CD4-positive, alpha-beta T cell (primary cell): ENCODE results near the gene MBTPS1. TPM values are rescaled to one million over a fixed set of nuclear protein-coding genes. Genes with fewer than 3 reads are reported as not detected.

Source experiments
- ATAC-seq: fragments of 200-7000 bp; cut with Tn5 transposase; one replicate; pipeline ENCODE4 v1.10.0; 2022; ENCODE audit warnings: mild to moderate bottlenecking; ENCODE audit not compliant: poor library complexity
- CTCF ChIA-PET: fragments of 350-600 bp; sonication (Branson Sonifier 250); formaldehyde crosslinking; loops from one replicate; lab custom pipeline; 2021; ENCODE audit warnings: antibody characterized with exemption, inconsistent platforms; lab: Charles Lee
- POLR2A ChIA-PET: fragments of 350-600 bp; sonication (Branson Sonifier 250); formaldehyde crosslinking; loops from one replicate; lab custom pipeline; 2021; ENCODE audit warnings: antibody characterized with exemption, inconsistent platforms; lab: Charles Lee
- DNase-seq, 14 experiments: peaks; one replicate each; pipeline ENCODE4 v3.0.0-alpha.2; 2013 to 2020; ENCODE audit warnings: mixed read lengths in 2 of 14
- H3K27ac ChIP-seq, 2 donors: one replicate each; pipeline versions ENCODE4 v1.5.1 to v1.7.0; 2013; ENCODE audit warnings: low read length in 2 of 2, low read depth in 1 of 2, mild to moderate bottlenecking in 1 of 2
- H3K27me3 ChIP-seq, 2 experiments: 1 replicate in 1 of 2; 2 replicates in 1 of 2; pipeline versions ENCODE4 v1.6.1 to v1.7.0; 2013; ENCODE audit warnings: low read length in 2 of 2, control low read depth in 1 of 2, mild to moderate bottlenecking in 1 of 2, moderate library complexity in 1 of 2; ENCODE audit not compliant: insufficient read depth in 2 of 2, control insufficient read depth in 1 of 2
- H3K36me3 ChIP-seq: one replicate; pipeline ENCODE4 v1.6.1; 2013; ENCODE audit warnings: low read length, control low read depth; ENCODE audit not compliant: insufficient read depth
- H3K4me1 ChIP-seq: one replicate; pipeline ENCODE4 v1.6.1; 2013; ENCODE audit warnings: low read length, control low read depth; ENCODE audit not compliant: insufficient read depth
- H3K4me3 ChIP-seq: one replicate; pipeline ENCODE4 v1.5.1; 2013; ENCODE audit warnings: mild to moderate bottlenecking, low read length, moderate library complexity
- H3K9me3 ChIP-seq, 2 experiments: 1 replicate in 1 of 2; 2 replicates in 1 of 2; pipeline versions ENCODE4 v1.6.1 to v1.7.0; 2013; ENCODE audit warnings: low read length in 2 of 2, mild to moderate bottlenecking in 2 of 2, control low read depth in 1 of 2, moderate library complexity in 1 of 2; ENCODE audit not compliant: control insufficient read depth in 1 of 2, insufficient read depth in 1 of 2
- H3K27ac Mint-ChIP-seq: one replicate; pipeline ENCODE4 v1.8.0; 2020; ENCODE audit warnings: mixed read lengths
- H3K27me3 Mint-ChIP-seq: one replicate; pipeline ENCODE4 v1.8.0; 2021; ENCODE audit warnings: mixed read lengths
- H3K36me3 Mint-ChIP-seq: one replicate; pipeline ENCODE4 v1.8.0; 2021; ENCODE audit warnings: low read depth, mixed read lengths
- H3K4me1 Mint-ChIP-seq: one replicate; pipeline ENCODE4 v1.8.0; 2021; ENCODE audit warnings: low read depth, mixed read lengths
- H3K4me3 Mint-ChIP-seq: one replicate; pipeline ENCODE4 v1.8.0; 2020; ENCODE audit warnings: mild to moderate bottlenecking, mixed read lengths
- H3K9me3 Mint-ChIP-seq: one replicate; pipeline ENCODE4 v1.8.0; 2020; ENCODE audit warnings: mixed read lengths
- intact Hi-C, 2 experiments: fragments of 100-400 bp; cut with DNase I in 1 of 2; cut with micrococcal nuclease in 1 of 2; formaldehyde crosslinking; loops; one replicate each; pipeline versions ENCODE4 v1.15.1 to v1.9.0; 2023 to 2025; cut with DNase I, micrococcal nuclease
- total RNA-seq, 174 experiments: library from RNA in 2 of 174; stranded (reverse) in 2 of 174; gene quantifications; one replicate each; pipeline ENCODE4 v1.2.3 and lab custom pipeline; 2021 to 2026
- TF ChIP-seq, protein P1 (sequence below): fragments of 200-600 bp; IDR thresholded peaks from one replicate; pipeline ENCODE4 v1.8.0; 2022; ENCODE audit warnings: antibody characterized with exemption, mild to moderate bottlenecking

Gene MBTPS1
- total RNA-seq, 2 experiments from 2014 or later = 121 to 122 TPM

DNA sequence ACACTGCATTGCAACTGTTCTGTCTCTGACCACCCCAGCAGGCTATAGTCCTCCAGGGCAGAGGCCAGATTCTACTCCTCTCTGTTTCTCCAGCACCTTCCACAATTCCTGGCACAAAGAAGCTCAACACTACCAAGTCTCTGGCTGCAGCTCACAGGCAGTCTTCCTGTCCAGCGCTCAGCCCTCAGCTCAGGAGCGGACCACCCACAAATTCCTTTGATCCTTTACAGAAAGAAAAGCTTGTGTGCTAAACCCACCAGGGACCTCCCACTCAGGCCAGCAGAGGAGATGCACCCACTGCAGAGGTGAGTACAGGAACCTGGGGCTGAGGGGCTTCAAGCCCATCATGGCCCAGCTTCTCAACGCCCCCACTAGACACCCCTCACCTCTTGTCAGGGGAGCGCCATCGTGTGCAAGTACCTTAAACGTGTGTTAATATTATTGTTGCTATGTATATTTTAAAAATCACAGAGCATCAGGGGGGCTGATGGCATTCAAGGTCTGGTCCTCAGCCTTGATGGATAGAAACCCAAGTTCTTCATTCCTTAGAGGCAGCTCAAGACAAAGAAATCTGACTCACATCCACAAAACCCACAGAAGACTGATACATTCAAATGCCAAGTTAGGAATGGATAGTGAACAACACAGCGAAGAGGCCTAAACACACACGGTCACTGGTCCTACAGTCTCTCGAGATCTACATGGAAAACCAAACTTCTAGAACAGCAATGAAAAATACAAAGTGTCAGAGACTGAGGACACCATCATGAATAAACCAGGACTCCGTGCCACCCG lies 19.8 kb upstream of the MBTPS1 start:
- Mint-ChIP-seq H3K36me3 (peaks cover 3% of the 10 kb centered on the region), H3K4me1 (peaks cover 16% of the 10 kb centered on the region), H3K4me3 (no peak overlapping the region), H3K27me3 (no peaks in the 10 kb centered on the region), H3K9me3 (no peaks in the 10 kb centered on the region), H3K27ac (no peak overlapping the region)
- TF ChIP-seq, protein P1, sequence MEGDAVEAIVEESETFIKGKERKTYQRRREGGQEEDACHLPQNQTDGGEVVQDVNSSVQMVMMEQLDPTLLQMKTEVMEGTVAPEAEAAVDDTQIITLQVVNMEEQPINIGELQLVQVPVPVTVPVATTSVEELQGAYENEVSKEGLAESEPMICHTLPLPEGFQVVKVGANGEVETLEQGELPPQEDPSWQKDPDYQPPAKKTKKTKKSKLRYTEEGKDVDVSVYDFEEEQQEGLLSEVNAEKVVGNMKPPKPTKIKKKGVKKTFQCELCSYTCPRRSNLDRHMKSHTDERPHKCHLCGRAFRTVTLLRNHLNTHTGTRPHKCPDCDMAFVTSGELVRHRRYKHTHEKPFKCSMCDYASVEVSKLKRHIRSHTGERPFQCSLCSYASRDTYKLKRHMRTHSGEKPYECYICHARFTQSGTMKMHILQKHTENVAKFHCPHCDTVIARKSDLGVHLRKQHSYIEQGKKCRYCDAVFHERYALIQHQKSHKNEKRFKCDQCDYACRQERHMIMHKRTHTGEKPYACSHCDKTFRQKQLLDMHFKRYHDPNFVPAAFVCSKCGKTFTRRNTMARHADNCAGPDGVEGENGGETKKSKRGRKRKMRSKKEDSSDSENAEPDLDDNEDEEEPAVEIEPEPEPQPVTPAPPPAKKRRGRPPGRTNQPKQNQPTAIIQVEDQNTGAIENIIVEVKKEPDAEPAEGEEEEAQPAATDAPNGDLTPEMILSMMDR = no peak
- intact Hi-C loops = no loop called here
- no peaks in the 10 kb centered on the region for H3K36me3 ChIP-seq
- DNase-seq = no peak
- H3K27ac ChIP-seq = no peak overlapping the region
- H3K9me3 ChIP-seq = no peaks in the 10 kb centered on the region
- POLR2A ChIA-PET = interaction anchor here (0.9 to 1.0 kb wide), 2 partner anchors 9 to 20 kb away, joined by 3 read pairs; partner anchors contain the start of genes DNAAF1, HSDL1 and MBTPS1
- no peaks in the 10 kb centered on the region for H3K27me3 ChIP-seq
- CTCF ChIA-PET = no interaction called here
- ATAC-seq = no peak
- no peak overlapping the region for H3K4me3 ChIP-seq
- H3K4me1 ChIP-seq = peaks cover 4% of the 10 kb centered on the region

DNA sequence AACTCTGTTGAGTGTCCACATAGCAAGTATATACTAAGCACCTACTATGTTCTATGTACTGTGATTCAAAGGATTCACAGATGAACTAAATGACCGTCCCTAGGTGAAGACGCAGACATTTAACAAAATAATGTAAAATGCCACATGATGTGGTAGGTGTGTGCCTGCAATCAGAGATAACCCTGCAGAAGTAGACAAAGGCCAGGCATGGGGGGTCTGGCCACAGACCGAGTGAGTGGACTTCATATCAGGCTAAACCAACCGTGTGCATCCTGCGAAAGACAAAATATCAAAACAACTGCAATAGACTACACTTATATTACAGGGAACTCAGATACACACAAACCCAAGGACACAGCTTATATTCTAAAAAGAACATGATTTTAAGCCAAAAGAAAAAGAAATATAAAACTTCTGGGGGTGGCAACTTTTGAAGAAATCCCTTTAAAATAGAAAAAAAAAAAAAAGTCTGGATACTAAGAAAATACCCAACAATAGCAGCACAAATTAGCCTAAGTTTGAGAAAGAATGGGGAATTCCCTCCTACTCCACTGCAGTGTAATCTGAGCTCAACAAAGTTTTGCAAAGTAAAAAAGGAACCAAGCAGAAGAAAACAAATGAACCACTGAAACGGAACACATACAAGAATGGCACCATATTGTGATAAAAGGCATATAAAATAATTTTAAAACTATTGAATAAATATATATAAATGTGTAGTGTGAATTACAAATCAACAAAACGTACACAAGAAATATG lies 16.0 kb upstream of the MBTPS1 start:
- POLR2A ChIA-PET = no interaction called here
- intact Hi-C loops = no loop called here

DNA sequence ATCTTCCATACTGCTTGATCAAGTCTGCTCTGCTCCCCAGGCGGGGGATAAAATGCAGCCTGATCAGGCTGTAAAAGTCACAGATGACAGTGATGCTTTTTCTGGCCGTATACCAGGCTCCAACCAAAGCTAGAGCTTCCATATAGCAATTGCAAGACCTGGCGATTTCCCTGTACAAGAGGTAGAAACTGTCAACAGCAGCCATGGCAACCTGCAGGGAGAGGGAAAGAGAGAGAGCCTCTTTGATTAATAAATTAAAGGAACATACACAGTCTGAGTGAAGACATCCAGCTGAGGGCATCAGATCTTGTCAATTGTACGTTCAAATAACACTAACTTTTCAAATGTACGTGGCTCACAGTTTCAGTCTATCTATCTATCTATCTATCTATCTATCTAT lies 14.4 kb upstream of the MBTPS1 start:
- H3K4me3 ChIP-seq = no peak overlapping the region
- Mint-ChIP-seq H3K4me1 (no peaks in the 10 kb centered on the region), H3K4me3 (no peak overlapping the region), H3K36me3 (peaks cover 37% of the 10 kb centered on the region), H3K27ac (no peak overlapping the region), H3K9me3 (no peaks in the 10 kb centered on the region), H3K27me3 (no peaks in the 10 kb centered on the region)
- TF ChIP-seq, protein P1 = no peak
- ChIA-PET CTCF (interaction anchor here (2.5 kb wide), 1 partner anchor 56 kb away, joined by 8 read pairs; the partner anchor contains the start of gene TAF1C), POLR2A (interaction anchor here (0.6 kb wide), 1 partner anchor 17 kb away, joined by 5 read pairs; no protein-coding TSS in a partner anchor)
- ATAC-seq = no peak
- DNase-seq = no peak
- H3K27ac ChIP-seq = no peak overlapping the region
- H3K9me3 ChIP-seq = no peaks in the 10 kb centered on the region
- no peaks in the 10 kb centered on the region for H3K4me1 ChIP-seq
- intact Hi-C loops = no loop called here
- peaks cover 17% of the 10 kb centered on the region for H3K36me3 ChIP-seq
- H3K27me3 ChIP-seq = no peaks in the 10 kb centered on the region

More for the DNA sequence above, 16.0 kb upstream of the MBTPS1 start:
- H3K9me3 ChIP-seq = no peaks in the 10 kb centered on the region
- H3K27me3 ChIP-seq = no peaks in the 10 kb centered on the region
- H3K27ac ChIP-seq = no peak overlapping the region
- Mint-ChIP-seq H3K4me1 (no peaks in the 10 kb centered on the region), H3K4me3 (no peak overlapping the region), H3K9me3 (no peaks in the 10 kb centered on the region), H3K36me3 (peaks cover 30% of the 10 kb centered on the region), H3K27me3 (no peaks in the 10 kb centered on the region), H3K27ac (no peak overlapping the region)
- ATAC-seq (no peak), DNase-seq (no peak)
- H3K4me1 ChIP-seq = no peaks in the 10 kb centered on the region
- H3K4me3 ChIP-seq = no peak overlapping the region
- CTCF ChIA-PET = interaction anchor here (0.7 kb wide), 1 partner anchor 13 kb away, joined by 3 read pairs; no protein-coding TSS in a partner anchor
- TF ChIP-seq, protein P1 = no peak
- H3K36me3 ChIP-seq = peaks cover 14% of the 10 kb centered on the region
